ENCODE results near the gene OSBPL10.

The OSBPL10 gene

DNA sequence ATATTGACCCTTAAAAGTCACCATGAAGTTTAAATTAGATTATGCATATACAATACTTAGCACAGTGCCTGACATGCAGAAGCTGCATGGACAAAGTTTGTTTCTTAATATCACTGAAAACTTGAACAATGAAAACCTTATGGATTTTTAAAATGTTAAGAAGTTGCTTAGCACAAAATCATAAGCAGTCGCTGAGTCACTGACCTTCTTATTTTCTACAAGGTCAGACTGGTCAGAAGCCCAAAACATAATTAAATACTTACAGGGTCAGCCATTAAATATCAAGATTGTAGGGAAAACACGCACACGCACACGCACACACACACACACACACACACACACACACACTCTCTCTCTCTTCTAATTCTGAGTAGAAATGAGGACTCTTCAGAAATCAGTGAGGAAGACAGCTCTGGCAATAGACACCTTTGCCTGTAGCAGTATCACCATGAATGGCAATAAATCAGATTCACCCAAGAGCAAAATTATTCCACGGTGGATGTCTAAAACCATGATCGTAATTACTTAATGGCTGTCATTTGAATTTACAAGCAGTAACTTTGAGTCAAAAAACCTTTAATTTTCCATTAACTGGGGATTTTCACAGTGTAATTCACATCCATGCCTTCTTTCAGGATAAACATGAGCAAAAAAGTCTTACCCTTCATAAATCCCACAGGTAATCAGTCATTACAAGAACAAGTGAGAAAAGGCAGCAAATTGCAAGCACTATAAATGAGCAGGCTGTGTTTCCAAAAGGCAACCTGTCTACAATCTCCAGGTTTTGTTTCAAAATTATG is 147.5 kb downstream of the OSBPL10 start:
- Histone ChIP-seq H3K36me3 (ENCODE audit: insufficient read depth, low read length) (no peaks in the 10 kb centered on the region), H3K4me1 (ENCODE audit: insufficient read depth, low read length) (no peaks in the 10 kb centered on the region), H3K9me3 (ENCODE audit: low read length) (no peaks in the 10 kb centered on the region), H2AFZ (ENCODE audit: low read depth, low read length) (no peak overlapping the region), H3K4me3 (ENCODE audit: low read length) (no peak overlapping the region), H3K27me3 (ENCODE audit: insufficient read depth, low read length) (no peaks in the 10 kb centered on the region)

DNA sequence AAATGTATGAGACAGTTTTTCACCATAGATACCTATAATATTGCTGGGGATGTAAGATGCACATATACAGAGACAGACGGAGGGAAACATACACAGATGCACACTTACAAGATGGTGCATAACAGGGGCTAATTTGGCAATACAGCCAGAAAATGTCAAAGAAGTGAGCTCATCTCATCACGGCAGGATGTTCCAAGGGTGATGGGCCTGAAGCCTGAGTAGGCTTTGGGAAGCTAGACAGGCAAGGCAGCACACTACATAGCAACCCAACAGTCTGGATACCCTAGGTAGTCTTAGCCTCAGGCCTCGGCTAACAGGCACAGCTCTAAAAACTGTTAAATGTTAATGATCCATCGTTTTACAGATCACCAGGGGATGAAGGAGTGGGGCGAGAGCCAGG is 148.5 kb downstream of the OSBPL10 start:
- H3K27me3 ChIP-seq (ENCODE audit: insufficient read depth, low read length) = no peaks in the 10 kb centered on the region
- H2AFZ ChIP-seq (ENCODE audit: low read depth, low read length) = no peak overlapping the region
- no peaks in the 10 kb centered on the region for H3K4me1 ChIP-seq (ENCODE audit: insufficient read depth, low read length)
- no peaks in the 10 kb centered on the region for H3K36me3 ChIP-seq (ENCODE audit: insufficient read depth, low read length)
- H3K9me3 ChIP-seq (ENCODE audit: low read length) = no peaks in the 10 kb centered on the region
- no peak overlapping the region for H3K4me3 ChIP-seq (ENCODE audit: low read length)

DNA sequence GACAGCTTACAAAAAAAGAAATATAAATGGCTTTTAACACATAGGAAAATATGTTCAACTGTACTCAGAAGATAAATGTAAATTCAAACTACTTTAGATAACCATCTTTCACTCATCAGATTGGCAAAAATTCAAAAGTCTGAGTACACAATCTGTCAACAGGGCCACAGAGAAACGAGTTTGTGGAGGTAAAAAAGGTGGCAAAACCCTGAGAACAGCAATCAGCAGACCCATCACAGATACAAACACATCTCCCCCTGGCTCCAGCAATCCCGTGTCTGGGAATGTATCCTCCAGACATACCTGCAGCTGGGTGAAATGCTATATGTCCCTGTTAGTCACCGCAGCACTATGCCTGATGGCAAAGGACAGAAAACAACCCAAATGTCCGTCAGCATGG is 149.5 kb downstream of the OSBPL10 start:
- Histone ChIP-seq H3K27me3 (ENCODE audit: insufficient read depth, low read length) (no peaks in the 10 kb centered on the region), H3K9me3 (ENCODE audit: low read length) (no peaks in the 10 kb centered on the region), H3K4me1 (ENCODE audit: insufficient read depth, low read length) (no peaks in the 10 kb centered on the region), H2AFZ (ENCODE audit: low read depth, low read length) (no peak overlapping the region), H3K36me3 (ENCODE audit: insufficient read depth, low read length) (no peaks in the 10 kb centered on the region), H3K4me3 (ENCODE audit: low read length) (no peak overlapping the region)

DNA sequence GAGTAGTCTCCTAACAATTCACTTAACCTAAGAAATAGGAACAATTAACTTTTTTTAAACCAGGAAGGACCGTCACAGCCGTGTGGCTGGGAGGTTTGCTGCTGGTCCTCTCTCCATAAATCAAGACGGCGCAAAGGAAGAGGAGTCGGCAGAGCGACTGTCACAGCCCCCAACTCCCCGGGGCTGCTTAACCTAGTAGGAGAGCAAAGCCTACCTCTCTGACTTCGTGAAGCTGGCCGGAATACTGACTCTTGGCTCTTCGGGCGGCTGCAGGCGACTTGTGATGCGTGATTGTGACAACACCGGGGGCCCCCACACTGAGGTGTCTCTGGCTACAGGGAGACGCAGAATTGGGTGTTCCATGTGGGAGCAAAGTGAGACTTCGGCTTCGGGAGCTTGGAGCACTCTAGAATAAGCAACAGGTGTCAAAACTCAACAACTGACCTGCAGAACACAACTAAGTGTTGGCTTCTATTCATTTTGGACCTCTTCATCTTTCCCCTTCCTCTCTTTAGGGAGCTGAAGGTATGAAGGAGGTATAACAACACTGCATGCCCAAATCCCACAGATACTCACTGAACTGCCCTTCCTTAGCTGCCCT is 151.1 kb downstream of the OSBPL10 start:
- Histone ChIP-seq H3K4me3 (ENCODE audit: low read length) (no peak overlapping the region), H3K27me3 (ENCODE audit: insufficient read depth, low read length) (no peaks in the 10 kb centered on the region), H3K4me1 (ENCODE audit: insufficient read depth, low read length) (no peaks in the 10 kb centered on the region), H2AFZ (ENCODE audit: low read depth, low read length) (no peak overlapping the region), H3K36me3 (ENCODE audit: insufficient read depth, low read length) (no peaks in the 10 kb centered on the region), H3K9me3 (ENCODE audit: low read length) (no peaks in the 10 kb centered on the region)

DNA sequence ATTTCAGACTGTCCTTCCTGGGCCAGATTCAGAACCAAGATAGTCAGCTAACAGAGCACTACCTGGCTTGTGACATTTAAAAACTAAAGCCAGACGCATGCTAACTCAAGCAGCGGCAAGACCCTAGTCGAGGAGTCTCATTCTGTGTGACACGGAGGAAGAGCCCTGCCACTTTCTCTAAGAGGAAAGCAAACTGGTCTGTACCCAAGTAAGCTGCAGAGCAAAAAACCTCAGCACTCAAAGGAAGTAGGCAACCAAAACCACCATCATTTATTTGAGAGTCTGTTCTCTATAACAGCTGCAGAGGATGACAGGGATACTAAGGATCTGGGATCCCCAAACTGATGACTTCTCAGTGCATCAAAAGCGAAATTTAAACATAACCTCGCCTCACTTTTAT is 152.1 kb downstream of the OSBPL10 start:
- no peaks in the 10 kb centered on the region for H3K4me1 ChIP-seq (ENCODE audit: insufficient read depth, low read length)
- H3K36me3 ChIP-seq (ENCODE audit: insufficient read depth, low read length) = no peaks in the 10 kb centered on the region
- H2AFZ ChIP-seq (ENCODE audit: low read depth, low read length) = no peak overlapping the region
- no peak overlapping the region for H3K4me3 ChIP-seq (ENCODE audit: low read length)
- no peaks in the 10 kb centered on the region for H3K27me3 ChIP-seq (ENCODE audit: insufficient read depth, low read length)
- H3K9me3 ChIP-seq (ENCODE audit: low read length) = no peaks in the 10 kb centered on the region

DNA sequence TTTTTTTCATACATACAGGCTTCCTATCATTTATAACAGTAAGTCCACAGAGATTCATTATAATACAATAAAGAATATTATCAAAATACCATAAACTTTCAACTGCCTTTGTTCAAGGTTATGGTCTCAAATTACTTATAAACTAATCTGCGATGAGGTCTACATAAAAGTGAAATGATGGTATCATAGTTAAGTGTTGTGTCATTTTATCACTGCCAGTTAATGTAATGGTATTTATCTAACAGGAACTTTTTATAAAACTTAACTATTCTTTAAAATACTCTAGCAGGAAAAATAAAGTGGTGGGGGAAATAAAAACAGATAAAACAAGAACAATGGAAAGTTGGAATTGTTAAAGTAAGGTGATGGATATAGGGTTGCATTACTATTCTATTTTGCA is 153.1 kb downstream of the OSBPL10 start:
- H3K36me3 ChIP-seq (ENCODE audit: insufficient read depth, low read length) = no peaks in the 10 kb centered on the region
- H3K4me1 ChIP-seq (ENCODE audit: insufficient read depth, low read length) = no peaks in the 10 kb centered on the region
- H3K27me3 ChIP-seq (ENCODE audit: insufficient read depth, low read length) = no peaks in the 10 kb centered on the region
- H3K4me3 ChIP-seq (ENCODE audit: low read length) = no peak overlapping the region
- H2AFZ ChIP-seq (ENCODE audit: low read depth, low read length) = no peak overlapping the region
- H3K9me3 ChIP-seq (ENCODE audit: low read length) = no peaks in the 10 kb centered on the region

DNA sequence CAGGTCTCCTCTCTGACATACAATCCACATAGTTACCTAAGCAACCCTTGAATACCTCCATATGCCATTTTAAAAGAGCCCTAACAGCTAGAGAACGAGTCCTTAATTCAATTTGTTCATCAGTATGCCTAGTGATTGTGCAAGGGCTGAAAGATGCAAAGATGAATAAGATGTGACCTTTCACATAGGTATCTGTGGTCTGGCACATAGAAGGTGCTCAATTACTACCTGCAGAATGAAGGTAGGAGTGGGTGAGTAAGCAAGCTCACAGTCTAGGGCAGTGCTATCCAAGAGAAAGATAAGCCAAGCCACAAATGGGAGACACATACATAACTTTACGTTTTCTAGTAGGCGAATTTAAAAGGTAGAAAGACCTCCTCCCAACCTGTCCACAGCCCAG is 157.9 kb downstream of the OSBPL10 start:
- Histone ChIP-seq H2AFZ (ENCODE audit: low read depth, low read length) (no peak overlapping the region), H3K4me3 (ENCODE audit: low read length) (no peak overlapping the region), H3K9me3 (ENCODE audit: low read length) (no peaks in the 10 kb centered on the region), H3K36me3 (ENCODE audit: insufficient read depth, low read length) (no peaks in the 10 kb centered on the region), H3K4me1 (ENCODE audit: insufficient read depth, low read length) (no peaks in the 10 kb centered on the region), H3K27me3 (ENCODE audit: insufficient read depth, low read length) (no peaks in the 10 kb centered on the region)

DNA sequence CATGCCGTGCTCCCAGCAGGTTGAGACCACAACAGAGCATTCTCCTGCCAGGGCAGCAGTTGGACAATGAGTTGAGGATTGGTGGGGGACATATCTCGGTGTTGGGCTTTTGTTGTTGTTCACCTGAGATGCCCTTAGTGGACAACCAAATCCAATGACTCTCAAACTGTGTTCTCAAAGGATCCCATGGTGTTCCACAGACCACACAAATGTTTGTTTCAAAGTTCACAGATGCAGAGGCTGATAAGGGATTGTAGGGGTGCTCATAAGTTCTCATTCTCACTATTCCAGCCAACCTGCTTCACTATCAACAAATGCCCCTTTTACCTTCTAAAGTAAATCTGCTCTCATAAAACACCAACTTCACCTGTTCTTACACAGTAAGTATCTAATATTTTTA is 159.9 kb downstream of the OSBPL10 start:
- Histone ChIP-seq H3K4me1 (ENCODE audit: insufficient read depth, low read length) (no peaks in the 10 kb centered on the region), H3K9me3 (ENCODE audit: low read length) (no peaks in the 10 kb centered on the region), H2AFZ (ENCODE audit: low read depth, low read length) (no peak overlapping the region), H3K36me3 (ENCODE audit: insufficient read depth, low read length) (no peaks in the 10 kb centered on the region), H3K27me3 (ENCODE audit: insufficient read depth, low read length) (no peaks in the 10 kb centered on the region), H3K4me3 (ENCODE audit: low read length) (no peak overlapping the region)

DNA sequence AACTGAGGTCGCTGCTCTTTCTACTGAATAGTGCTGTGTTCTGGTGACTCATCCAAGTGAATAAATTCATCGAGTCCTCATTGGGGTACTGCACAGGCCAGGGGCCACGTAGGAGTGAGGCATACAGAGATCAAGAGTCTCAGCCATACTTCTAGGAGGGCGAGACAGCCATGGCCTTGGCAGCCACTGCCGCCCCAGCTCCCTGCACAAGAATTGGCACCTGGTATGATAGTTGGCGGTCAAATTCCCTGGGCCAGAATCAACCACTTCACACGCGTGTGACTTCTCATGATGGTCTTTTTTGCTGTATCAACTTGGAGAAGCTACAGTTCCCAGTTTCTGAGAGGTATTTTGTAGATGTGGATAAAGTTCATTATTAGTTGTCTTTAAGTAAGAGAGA is 161.6 kb downstream of the OSBPL10 start:
- Histone ChIP-seq H2AFZ (ENCODE audit: low read depth, low read length) (no peak overlapping the region), H3K9me3 (ENCODE audit: low read length) (no peaks in the 10 kb centered on the region), H3K27me3 (ENCODE audit: insufficient read depth, low read length) (no peaks in the 10 kb centered on the region), H3K36me3 (ENCODE audit: insufficient read depth, low read length) (no peaks in the 10 kb centered on the region), H3K4me3 (ENCODE audit: low read length) (no peak overlapping the region), H3K4me1 (ENCODE audit: insufficient read depth, low read length) (no peaks in the 10 kb centered on the region)

DNA sequence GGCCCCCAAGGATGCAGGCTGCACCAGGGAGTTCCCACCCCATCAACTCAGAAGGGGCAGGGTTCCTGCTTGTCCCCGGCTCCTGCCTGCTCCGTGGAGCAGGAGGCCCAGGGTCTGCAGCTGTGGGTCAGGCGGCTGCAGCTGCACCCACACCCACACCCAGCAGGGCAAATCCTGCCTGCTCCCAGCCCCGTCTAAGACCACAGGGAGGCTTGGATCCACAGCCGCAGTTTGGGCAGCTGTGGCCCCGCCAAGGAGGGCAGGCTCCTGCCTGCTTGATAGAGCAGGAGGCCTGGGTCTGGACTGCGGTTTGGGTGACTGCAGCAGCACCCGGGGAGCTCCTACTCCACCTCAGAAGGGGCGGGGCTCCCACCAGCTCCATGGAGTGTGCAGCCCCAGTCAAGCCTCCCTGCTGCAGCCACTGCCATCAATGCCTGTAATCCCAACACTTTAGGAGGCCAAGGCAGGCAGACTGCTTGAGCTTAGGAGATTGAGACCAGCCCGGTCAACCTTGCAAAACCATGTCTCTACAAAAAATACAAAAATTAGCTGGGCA is 163.6 kb downstream of the OSBPL10 start:
- Histone ChIP-seq H3K9me3 (ENCODE audit: low read length) (no peaks in the 10 kb centered on the region), H3K4me1 (ENCODE audit: insufficient read depth, low read length) (no peaks in the 10 kb centered on the region), H3K36me3 (ENCODE audit: insufficient read depth, low read length) (no peaks in the 10 kb centered on the region), H3K4me3 (ENCODE audit: low read length) (no peak overlapping the region), H2AFZ (ENCODE audit: low read depth, low read length) (no peak overlapping the region), H3K27me3 (ENCODE audit: insufficient read depth, low read length) (no peaks in the 10 kb centered on the region)

DNA sequence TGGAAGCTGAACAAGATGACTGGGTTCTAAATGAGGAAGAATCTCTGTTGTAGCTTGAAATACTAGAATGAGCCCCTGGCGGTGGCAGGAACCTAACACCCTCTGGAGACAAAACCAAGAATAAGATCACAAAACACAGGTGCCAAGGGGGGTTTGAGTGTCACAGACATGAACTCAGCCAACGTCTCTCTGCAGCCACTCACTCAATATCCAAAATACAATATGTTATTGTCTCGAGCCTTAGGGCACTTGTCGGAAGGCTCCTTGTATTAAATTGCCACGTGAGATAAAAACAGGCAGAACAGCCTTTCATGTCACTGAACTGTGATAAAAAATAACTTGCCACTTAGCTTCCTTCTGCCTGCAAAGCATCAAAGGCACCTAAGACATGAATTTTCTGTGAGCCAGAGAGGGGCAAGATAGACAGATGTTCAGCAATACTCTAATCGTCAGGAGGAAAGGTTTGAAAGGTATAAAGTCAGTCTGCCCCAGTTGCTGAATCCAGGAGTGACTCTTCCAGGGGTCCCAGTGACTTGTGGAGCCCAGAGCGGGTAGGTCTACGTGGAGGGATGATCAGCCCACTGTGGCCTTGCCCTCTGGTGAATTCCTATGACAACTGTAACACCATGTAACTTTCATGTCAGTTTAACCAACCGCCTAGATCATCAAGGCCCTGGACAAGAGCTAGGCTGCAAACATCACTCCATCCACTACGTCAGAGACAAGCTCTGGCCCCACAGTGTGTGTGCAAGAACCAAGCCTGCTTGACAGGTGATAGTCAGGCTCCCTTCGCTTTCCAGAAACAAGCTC is 165.2 kb downstream of the OSBPL10 start:
- no peak overlapping the region for H2AFZ ChIP-seq (ENCODE audit: low read depth, low read length)
- no peaks in the 10 kb centered on the region for H3K9me3 ChIP-seq (ENCODE audit: low read length)
- no peaks in the 10 kb centered on the region for H3K4me1 ChIP-seq (ENCODE audit: insufficient read depth, low read length)
- H3K4me3 ChIP-seq (ENCODE audit: low read length) = no peak overlapping the region
- H3K27me3 ChIP-seq (ENCODE audit: insufficient read depth, low read length) = no peaks in the 10 kb centered on the region
- H3K36me3 ChIP-seq (ENCODE audit: insufficient read depth, low read length) = no peaks in the 10 kb centered on the region

DNA sequence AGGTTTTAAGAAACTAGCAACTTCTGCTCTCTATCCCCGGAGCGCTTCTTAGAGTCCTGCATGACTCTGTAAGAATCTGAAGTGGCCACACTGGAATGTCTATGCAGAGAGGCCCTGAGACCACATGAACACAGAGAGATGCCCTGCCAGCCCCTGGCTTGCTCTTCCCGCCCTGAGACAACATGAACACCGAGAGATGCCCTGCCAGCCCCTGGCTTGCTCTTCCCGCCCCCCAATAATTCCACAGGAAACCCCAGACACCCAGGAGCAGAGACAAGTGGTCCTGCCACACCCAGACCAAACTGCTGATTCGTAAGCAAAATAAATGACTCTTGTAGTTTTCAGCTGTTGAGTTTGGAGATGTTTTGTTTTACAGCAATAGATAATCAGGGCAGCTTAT is 166.1 kb downstream of the OSBPL10 start:
- Histone ChIP-seq H2AFZ (ENCODE audit: low read depth, low read length) (no peak overlapping the region), H3K4me3 (ENCODE audit: low read length) (no peak overlapping the region), H3K27me3 (ENCODE audit: insufficient read depth, low read length) (no peaks in the 10 kb centered on the region), H3K9me3 (ENCODE audit: low read length) (no peaks in the 10 kb centered on the region), H3K36me3 (ENCODE audit: insufficient read depth, low read length) (no peaks in the 10 kb centered on the region), H3K4me1 (ENCODE audit: insufficient read depth, low read length) (no peaks in the 10 kb centered on the region)

DNA sequence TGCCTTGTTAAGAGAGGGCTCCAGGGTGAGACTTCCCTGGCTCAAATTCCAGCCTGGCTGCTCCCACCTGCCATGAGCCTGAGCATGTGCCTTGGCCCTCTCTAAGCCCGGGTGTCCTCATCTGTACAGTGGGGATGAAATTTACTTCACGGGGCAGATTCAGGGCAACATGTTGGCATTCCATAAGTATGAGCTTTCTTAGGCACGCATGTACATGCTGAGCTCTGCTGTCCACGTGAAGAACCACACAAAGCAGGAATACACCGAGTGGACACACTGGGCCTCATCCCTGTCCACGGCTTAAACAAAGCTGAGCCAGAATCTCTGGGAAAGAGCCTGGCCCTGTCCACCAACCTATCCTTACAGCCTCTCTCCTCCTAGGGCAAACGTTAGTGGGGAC is 167.4 kb downstream of the OSBPL10 start:
- no peaks in the 10 kb centered on the region for H3K4me1 ChIP-seq (ENCODE audit: insufficient read depth, low read length)
- H3K9me3 ChIP-seq (ENCODE audit: low read length) = no peaks in the 10 kb centered on the region
- no peak overlapping the region for H2AFZ ChIP-seq (ENCODE audit: low read depth, low read length)
- H3K4me3 ChIP-seq (ENCODE audit: low read length) = no peak overlapping the region
- no peaks in the 10 kb centered on the region for H3K36me3 ChIP-seq (ENCODE audit: insufficient read depth, low read length)
- no peaks in the 10 kb centered on the region for H3K27me3 ChIP-seq (ENCODE audit: insufficient read depth, low read length)
